Glutamatergic neuron (in vitro differentiated cells): Measurements from ENCODE around the gene ARHGAP29. TPM values are rescaled to one million over a fixed set of nuclear protein-coding genes. Genes with fewer than 3 reads are reported as not detected.

Source experiments
- DNase-seq: peaks from one replicate; pipeline ENCODE4 v3.0.0; 2022
- H3K27ac Mint-ChIP-seq: one replicate; pipeline ENCODE4 v1.8.0; 2020; ENCODE audit warnings: mild to moderate bottlenecking, mixed read lengths, inconsistent platforms; ENCODE audit not compliant: unreplicated experiment
- H3K27me3 Mint-ChIP-seq: one replicate; pipeline ENCODE4 v1.8.0; 2020; ENCODE audit warnings: mild to moderate bottlenecking, moderate library complexity, mixed read lengths, inconsistent platforms; ENCODE audit not compliant: unreplicated experiment
- H3K36me3 Mint-ChIP-seq: one replicate; pipeline ENCODE4 v1.8.0; 2020; ENCODE audit warnings: mild to moderate bottlenecking, mixed read lengths, inconsistent platforms; ENCODE audit not compliant: unreplicated experiment
- H3K4me1 Mint-ChIP-seq: one replicate; pipeline ENCODE4 v1.8.0; 2020; ENCODE audit warnings: mild to moderate bottlenecking, low read depth, mixed read lengths, inconsistent platforms; ENCODE audit not compliant: unreplicated experiment
- H3K4me3 Mint-ChIP-seq: one replicate; pipeline ENCODE4 v1.8.0; 2020; ENCODE audit warnings: mild to moderate bottlenecking, mixed read lengths, inconsistent platforms; ENCODE audit not compliant: unreplicated experiment
- H3K9me3 Mint-ChIP-seq: one replicate; pipeline ENCODE4 v1.8.0; 2020; ENCODE audit warnings: mild to moderate bottlenecking, moderate library complexity, mixed read lengths, inconsistent platforms; ENCODE audit not compliant: unreplicated experiment
- CTCF ChIP-seq: fragments of 200-600 bp; sonication (generic); IDR thresholded peaks from one replicate; pipeline ENCODE4 v1.5.0; 2021; ENCODE audit not compliant: partially characterized antibody, unreplicated experiment
- total RNA-seq: library from RNA; stranded (reverse); fragmentation: NEBNext Ultra II Directional; extraction: Animal tissue kit (Norgen Biotek cat#: 25700); gene quantifications from one replicate; pipeline ENCODE4 v1.2.1, GENCODE V29; 2021; ENCODE audit not compliant: unreplicated experiment

The ARHGAP29 gene
- total RNA-seq, 1 donor from 2014 or later = 1.1 TPM

DNA sequence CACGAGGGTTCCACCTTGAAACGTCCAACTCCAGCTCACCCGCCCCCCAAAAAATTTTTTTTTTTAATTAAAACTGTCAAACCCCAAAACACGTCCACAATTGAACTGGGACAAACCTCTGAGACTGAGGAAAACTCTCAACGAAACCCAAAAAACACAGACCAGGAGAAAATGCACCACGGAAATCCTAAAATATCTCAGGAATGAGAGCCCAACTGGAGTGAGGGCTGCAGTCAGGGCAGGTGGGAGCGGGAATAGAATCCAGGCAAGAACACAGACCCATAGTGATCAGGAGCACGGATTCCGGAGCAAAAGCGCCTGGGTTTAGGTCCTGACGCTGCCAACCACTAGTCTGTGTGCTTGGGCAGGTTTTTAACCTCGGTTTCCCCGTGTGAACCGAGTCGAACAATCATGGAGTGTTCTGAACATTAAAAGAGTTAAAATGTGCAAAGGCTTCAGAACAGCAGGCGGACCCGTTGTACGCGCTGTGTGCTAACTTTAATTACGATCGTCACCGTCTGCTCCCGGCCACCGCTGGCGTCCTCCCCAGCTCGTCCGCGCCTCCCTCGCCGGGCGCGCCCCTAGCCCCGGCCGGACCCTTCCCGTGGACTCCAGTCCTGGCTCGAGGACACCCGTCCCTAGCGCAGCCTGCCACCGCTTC is 624 bp downstream of the ARHGAP29 start:
- Mint-ChIP-seq H3K27ac (no peak overlapping the region), H3K4me3 (peak overlapping the region; percentile 80), H3K9me3 (peaks cover 6% of the 10 kb centered on the region), H3K27me3 (peaks cover 13% of the 10 kb centered on the region), H3K4me1 (no peaks in the 10 kb centered on the region), H3K36me3 (no peaks in the 10 kb centered on the region)
- DNase-seq = peak; percentile 21
- TF ChIP-seq CTCF = no peak

- no peaks in the 10 kb centered on the region for H3K36me3 Mint-ChIP-seq
- H3K4me3 Mint-ChIP-seq = peak overlapping the region; percentile 80
- H3K27ac Mint-ChIP-seq = no peak overlapping the region
- no peak for TF ChIP-seq CTCF
- H3K4me1 Mint-ChIP-seq = no peaks in the 10 kb centered on the region
- H3K27me3 Mint-ChIP-seq = peaks cover 13% of the 10 kb centered on the region
- no peak for DNase-seq
- H3K9me3 Mint-ChIP-seq = peaks cover 7% of the 10 kb centered on the region
Measured at GRCh38 chr1:94236013-94236491, 1.3 kb downstream of the ARHGAP29 start.

DNA sequence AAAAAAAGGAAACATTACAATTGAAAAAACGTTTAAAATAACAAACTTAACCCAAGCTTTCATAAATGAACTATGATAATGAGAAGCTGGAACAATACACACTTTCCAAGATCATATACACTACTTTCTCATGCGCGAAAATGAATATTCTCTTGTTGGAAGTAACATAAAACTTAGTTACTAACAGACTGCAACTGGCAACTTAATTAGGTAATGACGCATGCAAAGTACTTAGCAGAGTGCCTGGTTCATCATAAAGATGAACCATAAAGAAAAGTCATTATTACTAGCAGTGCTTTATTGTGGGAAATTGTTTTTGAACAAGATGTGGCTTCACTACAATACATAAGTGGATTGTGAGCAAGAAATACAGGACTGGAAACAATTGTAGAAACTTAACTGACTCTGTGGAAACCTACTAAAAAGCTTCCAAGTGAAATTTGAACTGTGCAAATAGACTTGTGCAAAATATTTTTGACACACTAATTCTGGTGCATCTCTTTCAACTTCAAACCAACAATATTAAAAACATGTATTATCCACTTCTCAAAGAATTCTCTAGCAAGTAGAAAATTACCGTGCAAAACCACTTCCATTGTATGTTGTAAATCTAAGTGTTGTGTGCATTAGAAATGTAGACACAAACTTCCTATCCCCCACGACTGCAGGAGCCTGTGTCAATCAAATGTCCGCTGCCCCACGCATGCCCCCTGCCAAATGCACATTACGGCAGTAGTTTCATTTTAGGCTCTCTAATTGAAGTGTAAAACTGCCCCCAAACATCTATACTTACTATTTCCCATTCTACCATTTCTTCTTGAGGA is 2.0 kb downstream of the ARHGAP29 start:
- Mint-ChIP-seq H3K9me3 (peaks cover 7% of the 10 kb centered on the region), H3K4me3 (peak overlapping the region; percentile 26), H3K27ac (no peak overlapping the region), H3K4me1 (no peaks in the 10 kb centered on the region), H3K27me3 (peaks cover 13% of the 10 kb centered on the region), H3K36me3 (no peaks in the 10 kb centered on the region)
- no peak for DNase-seq
- no peak for TF ChIP-seq CTCF

DNA sequence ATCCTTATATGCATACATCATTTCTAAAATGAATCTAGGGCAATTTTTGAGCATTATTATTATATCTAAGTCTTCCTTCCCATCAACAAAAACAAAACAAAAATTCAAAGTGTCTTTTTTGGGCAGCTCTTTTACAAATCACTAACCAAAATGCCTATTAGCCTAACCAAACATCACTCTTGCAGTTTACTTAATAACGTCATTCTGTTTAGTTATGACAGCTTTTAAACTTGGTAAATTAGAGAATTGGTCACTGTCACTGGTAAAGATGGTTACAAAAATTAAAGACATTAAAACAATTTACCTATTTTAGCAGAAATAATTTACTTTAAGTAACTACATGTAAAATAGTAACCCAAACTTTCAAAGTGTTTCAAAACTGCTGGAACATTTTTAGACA is 2.8 kb downstream of the ARHGAP29 start:
- DNase-seq = no peak
- no peak for TF ChIP-seq CTCF
- Mint-ChIP-seq H3K9me3 (peaks cover 7% of the 10 kb centered on the region), H3K27ac (no peak overlapping the region), H3K4me3 (no peak overlapping the region), H3K27me3 (peaks cover 13% of the 10 kb centered on the region), H3K36me3 (no peaks in the 10 kb centered on the region), H3K4me1 (no peaks in the 10 kb centered on the region)

- H3K36me3 Mint-ChIP-seq = no peaks in the 10 kb centered on the region
- DNase-seq = no peak
- H3K27me3 Mint-ChIP-seq = peaks cover 7% of the 10 kb centered on the region
- TF ChIP-seq CTCF = no peak
- H3K4me1 Mint-ChIP-seq = no peaks in the 10 kb centered on the region
- H3K27ac Mint-ChIP-seq = no peak overlapping the region
- peaks cover 2% of the 10 kb centered on the region for H3K9me3 Mint-ChIP-seq
- H3K4me3 Mint-ChIP-seq = no peak overlapping the region
Measured at GRCh38 chr1:94231746-94232145, 5.6 kb downstream of the ARHGAP29 start.
